H1 (cell line): ENCODE measurements around the gene CAD. TPM values are rescaled to one million over a fixed set of nuclear protein-coding genes. Genes with fewer than 3 reads are reported as not detected.

Experiments used
- E2F6 ChIP-seq: IDR thresholded peaks from 2 replicates; pipeline ENCODE4 v1.6.1; 2012; ENCODE audit warnings: inconsistent platforms
- polyA plus RNA-seq, 7 experiments: library from polyadenylated mRNA; depleted of rRNA in 3 of 7; stranded (reverse) in 5 of 7; unstranded in 2 of 7; fragments of >200 nt in 5 of 7; fragments of 200-250 nt in 2 of 7; gene quantifications; 1 replicate in 5 of 7; 2 replicates in 1 of 7; 4 replicates in 1 of 7; pipeline versions ENCODE4 v1.2.1 to v1.2.3, GENCODE V29; 2011 to 2013; ENCODE audit warnings: missing spikeins in 2 of 7, mixed read lengths in 2 of 7
- total RNA-seq: library from RNA; stranded (reverse); fragmentation: NEBNext Ultra II Directional; extraction: Animal tissue kit (Norgen Biotek cat#: 25700); gene quantifications from 2 replicates; pipeline ENCODE4 v1.2.1, GENCODE V29; 2021
- TF ChIP-seq, protein P1 (sequence below), 3 experiments: IDR thresholded peaks; 1 replicate in 2 of 3; 2 replicates in 1 of 3; pipeline versions ENCODE4 v1.5.1 to v1.6.1; 2011; ENCODE audit warnings: low read length in 3 of 3, mild to moderate bottlenecking in 3 of 3, inconsistent platforms in 2 of 3, low read depth in 1 of 3, moderate library complexity in 1 of 3; ENCODE audit not compliant: insufficient read depth in 1 of 3; ENCODE audit errors: control extremely low read depth in 1 of 3

CAD gene
- total and polyA plus RNA-seq, 2 of the 8 experiments (the other 6 are each of a cell fraction or from before 2014, with no cell fraction given), result 130 to 146 TPM

GRCh38 chr2:27206346-27206745, 10.8 kb upstream of the CAD start (continued):
- TF ChIP-seq, protein P1, sequence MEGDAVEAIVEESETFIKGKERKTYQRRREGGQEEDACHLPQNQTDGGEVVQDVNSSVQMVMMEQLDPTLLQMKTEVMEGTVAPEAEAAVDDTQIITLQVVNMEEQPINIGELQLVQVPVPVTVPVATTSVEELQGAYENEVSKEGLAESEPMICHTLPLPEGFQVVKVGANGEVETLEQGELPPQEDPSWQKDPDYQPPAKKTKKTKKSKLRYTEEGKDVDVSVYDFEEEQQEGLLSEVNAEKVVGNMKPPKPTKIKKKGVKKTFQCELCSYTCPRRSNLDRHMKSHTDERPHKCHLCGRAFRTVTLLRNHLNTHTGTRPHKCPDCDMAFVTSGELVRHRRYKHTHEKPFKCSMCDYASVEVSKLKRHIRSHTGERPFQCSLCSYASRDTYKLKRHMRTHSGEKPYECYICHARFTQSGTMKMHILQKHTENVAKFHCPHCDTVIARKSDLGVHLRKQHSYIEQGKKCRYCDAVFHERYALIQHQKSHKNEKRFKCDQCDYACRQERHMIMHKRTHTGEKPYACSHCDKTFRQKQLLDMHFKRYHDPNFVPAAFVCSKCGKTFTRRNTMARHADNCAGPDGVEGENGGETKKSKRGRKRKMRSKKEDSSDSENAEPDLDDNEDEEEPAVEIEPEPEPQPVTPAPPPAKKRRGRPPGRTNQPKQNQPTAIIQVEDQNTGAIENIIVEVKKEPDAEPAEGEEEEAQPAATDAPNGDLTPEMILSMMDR (IDR thresholded peaks at IDR 0.05; ENCODE audit: control extremely low read depth in 1 of 3, insufficient read depth in 1 of 3, low read depth in 1 of 3, low read length in 3 of 3), result no peak
- TF ChIP-seq E2F6, result no peak
